HUDEP-2 (cell line): Measurements from ENCODE around the gene KRTAP12-4.
A peak's percentile ranks its signal among the peaks of the same experiment; 100 is the strongest.
"Not testable (repeated sequence)": the region's sequence is repeated elsewhere in the genome, so short reads cannot be mapped to it uniquely, and the experiment has no call there.

Experiments
- DNase-seq, 76 experiments: peaks; one replicate each; lab custom pipeline; 2025; ENCODE audit not compliant: unreplicated experiment in 76 of 76; lab: John Stamatoyannopoulos, UW

KRTAP12-4 gene

DNA sequence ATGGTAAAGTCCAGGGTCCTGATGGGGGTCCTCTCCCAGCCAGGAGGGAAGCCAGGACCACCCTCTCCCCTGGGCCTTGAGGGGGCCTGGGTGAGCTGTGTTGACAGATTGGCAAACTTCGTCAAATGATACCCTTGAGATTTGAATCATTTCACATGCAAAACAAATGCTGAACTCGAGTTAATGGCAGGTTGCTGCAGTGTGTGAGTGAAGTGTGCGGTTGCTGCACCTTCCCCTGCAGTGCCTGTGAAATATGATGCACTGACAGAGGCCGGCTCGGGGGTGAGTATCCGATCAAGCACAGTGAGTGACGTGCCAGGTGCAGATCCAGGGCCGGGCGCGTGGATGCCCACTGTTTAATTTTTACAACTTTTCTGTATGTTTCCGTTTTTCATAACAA is 33.2 kb upstream of the KRTAP12-4 start:
- no peak for DNase-seq

DNA sequence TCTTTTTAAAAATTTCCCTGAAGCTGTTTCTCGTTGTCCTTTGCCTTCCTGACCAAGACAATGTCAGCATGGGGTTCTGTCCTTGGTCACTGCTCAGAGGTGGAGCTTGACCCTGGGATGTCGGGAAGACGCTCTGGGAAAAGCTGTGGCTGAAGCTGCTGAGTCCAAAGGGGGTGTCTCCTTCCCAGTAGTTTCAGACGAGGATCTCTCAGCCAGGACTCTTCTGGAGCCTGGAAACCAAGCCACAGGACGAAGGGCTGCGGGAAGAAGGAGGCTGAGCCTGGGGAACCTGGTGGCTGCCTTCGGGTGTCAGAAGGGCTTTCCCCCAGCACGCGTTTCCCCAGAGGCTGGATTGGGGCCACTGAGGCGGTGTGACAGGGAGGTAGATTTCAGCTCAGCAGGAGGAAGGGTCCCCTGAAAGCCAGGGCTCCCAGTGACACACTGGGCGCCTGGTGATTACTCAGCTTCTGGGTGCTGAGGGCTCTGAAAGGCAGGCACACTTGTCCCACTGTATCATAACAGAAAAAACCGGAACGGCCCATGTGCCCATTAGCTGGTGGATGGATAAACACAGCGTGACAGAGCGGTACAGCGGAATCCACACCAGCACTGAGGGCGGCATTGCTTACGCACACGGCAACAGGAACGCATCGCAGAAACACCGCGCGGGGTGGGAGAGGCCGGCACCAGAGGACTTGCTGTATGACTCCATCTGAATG is 32.5 kb upstream of the KRTAP12-4 start:
- DNase-seq: no peak

DNA sequence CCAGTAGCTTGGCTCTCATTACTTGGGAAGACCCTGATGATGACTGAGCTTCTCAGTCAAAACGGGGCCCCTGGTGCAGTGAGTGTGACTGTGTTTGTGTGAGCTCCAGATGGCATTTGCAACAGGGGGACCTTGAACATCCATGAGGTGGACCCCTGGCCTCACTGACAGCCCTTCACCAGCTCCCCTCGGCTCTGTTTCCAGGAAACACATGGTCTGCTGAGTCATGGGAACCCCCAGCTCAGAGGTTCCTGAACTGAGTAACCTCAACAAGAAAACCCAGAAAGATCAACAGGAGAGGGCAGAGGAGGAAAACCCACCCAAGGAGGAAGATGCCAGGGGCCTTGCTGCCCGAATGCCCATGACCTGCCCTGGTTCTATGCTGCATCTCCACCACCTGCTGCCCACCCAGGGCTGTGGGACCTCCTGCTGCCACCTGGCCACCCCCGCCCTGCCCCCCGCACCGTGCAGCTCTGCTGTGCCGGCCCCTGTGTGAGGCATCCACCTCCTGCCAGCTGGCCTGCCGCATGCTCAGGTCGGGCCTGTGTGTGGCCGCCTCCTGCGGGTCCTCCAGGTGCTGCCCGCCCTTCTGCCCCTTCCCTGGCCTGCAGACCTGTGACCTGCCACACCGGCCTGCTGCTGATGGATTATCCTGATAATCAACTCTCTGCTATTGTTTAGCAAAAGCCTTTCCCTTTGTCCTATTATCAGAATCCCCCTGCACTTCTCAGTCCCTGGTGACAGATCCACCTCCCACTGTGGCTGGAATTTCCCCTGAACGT is 31.7 kb upstream of the KRTAP12-4 start:
- no peak for DNase-seq

DNA sequence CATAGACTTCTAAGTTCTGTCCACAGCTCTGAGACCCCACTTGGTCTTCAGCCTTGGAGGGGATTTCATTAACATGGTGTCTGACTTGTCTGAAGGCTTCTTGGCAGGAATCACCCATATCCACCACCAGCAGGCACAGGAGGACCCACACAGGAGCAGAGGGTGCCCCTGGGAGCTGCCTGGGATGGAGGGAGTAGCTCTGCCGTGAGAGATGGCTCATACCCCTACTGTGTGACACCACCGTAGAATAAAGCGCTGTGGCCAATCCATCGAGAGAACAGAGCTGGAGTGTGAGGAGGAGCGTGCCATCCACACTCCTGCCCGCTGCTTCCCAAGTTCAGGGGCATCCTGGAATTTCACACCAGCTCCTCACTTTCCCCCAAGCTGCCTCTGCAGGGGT is 30.6 kb upstream of the KRTAP12-4 start:
- peak in 1 of 76 experiments; percentile 8 for DNase-seq

DNA sequence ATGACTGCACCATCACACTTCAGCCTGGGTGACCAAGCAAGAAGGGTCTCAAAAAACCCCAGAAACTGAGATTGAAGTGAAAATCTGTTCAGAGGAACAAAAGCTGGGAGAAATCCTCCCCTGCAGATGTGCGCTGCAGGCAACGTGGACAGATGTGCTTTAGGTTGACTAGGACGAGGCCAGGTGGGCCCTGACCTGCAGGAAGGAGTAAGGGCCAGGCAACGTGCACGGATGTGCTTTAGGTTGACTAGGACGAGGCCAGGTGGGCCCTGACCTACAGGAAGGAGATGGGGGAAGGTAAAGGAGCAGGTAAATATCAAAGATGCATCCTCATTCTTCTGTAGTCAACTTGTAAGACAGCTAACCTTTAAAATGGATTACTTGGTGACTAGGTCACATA is 30.0 kb upstream of the KRTAP12-4 start:
- no peak for DNase-seq

DNA sequence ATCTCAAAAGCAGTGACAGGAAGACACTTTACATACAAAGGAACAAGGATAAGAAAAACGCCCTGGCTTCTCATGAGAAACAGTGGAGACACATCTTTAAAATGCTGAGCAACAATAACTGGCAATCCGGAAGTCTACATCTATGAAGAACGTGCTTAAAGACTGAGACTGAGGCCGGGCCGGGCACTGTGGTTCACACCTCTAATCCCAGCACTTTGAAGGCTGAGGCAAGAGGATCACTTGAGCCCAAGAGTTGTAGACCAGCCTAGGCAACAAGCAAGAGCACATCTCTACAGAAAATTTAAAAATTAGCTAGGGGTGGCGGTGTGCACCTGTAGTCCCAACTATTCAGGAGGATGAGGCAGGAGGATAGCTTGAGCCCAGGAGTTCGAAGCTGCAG is 29.6 kb upstream of the KRTAP12-4 start:
- DNase-seq: no peak

DNA sequence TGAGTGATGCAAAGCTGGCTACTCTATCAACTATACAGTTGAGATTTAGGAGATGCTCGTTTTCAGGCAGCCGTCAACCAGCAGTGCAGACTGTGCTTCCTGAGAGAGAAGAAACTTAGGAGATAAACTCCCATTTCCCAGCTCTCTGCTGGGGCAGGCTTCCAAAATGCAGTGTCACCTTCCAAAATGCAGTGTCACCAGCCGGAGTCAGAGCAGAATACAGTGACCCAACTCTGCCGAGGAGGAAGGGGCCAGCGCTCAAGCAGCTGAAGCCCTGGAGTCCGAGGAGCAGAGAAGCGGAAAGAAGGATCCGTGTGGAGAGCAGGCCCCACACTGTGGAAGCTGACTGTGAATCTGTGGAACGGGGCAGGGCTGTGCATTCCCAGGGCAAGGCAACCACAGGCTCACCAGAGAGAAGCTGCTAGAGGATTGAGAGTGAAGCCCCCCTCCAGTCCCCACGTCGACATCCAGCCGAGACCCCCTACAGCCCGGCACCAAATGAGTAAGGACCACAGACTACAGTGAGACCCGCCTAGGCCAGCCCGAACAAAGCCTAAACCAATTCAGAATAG is 28.2 kb upstream of the KRTAP12-4 start:
- no peak for DNase-seq

DNA sequence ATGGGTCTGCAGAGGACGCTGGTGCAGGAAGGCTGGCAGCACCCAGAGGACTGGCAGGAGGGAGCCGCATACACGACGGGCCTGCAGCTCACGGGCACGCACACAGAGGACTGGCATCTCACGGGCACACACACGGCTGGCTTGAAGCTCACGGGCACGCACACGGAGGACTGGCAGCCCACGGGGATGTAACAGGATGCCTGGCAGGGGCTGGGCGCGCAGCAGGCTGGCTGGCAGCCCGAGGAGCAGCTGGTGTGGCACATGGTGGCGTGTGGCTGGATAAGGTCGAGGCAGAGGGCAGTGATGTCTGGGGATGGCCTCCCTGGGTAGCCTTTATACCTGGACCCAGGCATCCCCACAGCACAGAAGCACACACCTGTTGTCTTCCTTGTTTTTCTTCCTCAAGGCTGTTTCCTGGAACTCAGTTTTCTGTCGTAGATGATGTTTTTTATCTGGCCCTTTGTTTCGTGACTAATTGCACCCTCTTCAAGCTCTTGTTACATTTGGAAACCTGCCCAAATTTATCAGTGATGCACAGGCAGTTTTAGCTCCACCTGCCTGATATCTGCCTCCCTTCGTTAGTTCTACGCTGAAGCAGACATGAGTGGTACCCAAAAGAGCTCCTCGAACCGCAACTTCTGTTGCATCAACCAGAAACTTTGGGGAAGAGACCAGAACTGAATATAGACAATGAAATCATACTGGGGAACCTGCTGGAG is 27.6 kb upstream of the KRTAP12-4 start, which contains the start of gene KRTAP12-1:
TSS of gene KRTAP12-1 (minus strand) at position 303 of the 719 bp plus-strand sequence. CDS start at position 263, 40 bp downstream.
- peak in 7 of 76 experiments; percentile 5 to 31 (median 6) for DNase-seq

DNA sequence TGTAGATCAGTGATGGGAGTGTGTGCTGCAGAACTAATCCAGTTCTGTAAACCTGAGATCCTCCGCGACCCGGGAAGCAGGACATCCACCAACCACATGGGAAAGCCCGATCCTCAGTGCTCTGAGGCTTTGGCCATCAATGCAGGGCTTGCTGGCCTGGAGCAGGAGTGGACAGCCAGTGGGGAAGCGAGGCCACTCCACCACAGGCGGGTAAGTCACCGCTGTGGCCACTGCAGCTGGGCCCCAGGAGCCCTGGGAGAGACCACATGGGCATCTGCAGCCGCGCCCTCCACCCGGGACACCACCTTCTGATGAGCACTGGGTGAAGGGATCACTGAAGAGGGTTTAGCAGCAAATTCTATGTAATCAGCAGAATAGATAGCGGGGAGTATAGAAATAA is 26.7 kb upstream of the KRTAP12-4 start:
- DNase-seq: no peak

DNA sequence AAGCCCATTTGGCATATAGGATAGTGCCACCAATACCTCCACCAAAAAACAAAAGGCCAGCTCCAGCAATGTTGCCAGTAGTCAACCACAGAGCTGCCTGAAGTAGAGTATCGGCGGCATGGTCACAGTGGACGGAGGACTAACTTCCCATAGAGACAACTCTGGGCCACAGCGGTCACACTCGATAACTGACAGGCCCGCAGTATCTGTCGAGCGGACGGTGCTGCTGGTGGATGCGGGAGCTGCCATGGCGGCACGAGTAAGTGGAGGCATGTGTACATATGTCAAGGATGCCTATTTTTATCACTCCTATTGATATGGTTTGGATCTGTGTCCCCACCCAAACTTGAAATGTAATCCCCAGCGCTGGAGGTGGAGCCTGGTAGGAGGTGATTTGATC is 23.4 kb upstream of the KRTAP12-4 start:
- DNase-seq: no peak

DNA sequence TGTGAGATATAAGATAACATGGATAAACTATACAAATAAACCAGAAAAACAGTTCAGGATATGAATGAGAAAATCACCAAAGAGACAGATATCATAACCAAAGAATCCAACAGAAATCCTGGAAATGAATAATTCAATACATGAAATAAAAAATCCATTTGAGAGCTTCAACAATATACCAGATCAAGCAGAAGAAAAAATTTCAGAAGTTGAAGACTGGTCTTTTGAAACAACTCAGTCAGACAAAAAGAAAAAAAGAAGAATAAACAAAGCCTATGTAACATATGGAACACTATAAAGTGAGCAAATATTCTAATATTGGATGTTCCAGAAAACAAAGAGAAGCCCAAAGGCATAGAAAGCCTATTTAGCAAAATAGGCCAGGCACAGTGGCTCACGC is 17.5 kb upstream of the KRTAP12-4 start:
- DNase-seq: no peak

DNA sequence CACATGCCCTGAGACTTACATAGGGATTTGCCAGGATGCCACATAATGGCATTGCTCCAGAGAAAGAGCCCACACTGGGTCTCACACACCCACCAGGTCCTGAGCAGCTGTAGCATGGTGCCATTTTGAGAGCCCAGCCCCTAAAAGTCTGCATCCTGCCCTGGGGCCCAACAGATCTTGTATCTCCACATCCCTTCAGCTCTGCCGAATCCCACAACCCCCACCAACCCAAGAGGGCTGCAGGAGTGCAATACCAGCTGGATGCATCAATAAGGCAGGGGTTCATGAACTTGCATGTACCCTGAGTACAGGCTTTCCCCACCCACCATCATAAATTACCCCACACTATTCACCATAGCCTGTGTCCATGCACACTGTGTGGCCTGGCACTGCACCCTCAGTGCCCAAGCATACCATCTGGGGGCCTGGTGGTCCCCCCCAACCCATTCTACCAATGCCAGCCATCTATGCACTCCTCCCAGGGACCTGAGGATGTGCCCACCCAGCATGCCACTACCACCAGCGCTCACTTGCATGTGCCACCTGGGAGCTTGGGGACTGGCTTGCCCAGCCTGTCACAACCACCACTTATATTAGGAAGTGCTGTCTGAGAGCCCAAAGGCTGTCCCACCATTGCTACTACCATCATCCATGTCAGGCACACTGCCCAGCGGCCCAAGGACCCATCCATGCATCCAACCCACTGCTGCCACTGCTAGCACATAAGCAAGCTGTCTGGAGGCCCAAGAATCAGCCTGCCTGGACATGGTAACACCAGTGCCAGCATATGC is 16.4 kb upstream of the KRTAP12-4 start:
- DNase-seq: no peak

DNA sequence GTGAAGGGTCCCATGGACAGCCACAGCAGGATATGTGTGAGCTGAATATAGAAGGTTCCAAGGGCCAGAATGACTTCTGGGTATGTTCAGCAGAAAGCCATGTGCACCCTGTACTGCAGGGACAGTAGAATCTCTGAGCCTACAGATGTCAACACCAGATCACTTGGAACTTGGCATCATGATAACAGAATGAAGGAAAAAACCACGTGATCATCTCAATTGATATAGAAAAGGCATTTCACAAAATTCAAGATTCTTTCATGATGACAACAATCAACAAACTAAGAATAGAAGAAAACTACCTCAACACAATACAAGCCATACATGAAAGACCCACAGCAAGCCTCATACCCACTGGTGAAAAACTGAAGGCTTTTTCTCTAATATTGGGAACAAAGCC is 13.2 kb upstream of the KRTAP12-4 start:
- no peak for DNase-seq

DNA sequence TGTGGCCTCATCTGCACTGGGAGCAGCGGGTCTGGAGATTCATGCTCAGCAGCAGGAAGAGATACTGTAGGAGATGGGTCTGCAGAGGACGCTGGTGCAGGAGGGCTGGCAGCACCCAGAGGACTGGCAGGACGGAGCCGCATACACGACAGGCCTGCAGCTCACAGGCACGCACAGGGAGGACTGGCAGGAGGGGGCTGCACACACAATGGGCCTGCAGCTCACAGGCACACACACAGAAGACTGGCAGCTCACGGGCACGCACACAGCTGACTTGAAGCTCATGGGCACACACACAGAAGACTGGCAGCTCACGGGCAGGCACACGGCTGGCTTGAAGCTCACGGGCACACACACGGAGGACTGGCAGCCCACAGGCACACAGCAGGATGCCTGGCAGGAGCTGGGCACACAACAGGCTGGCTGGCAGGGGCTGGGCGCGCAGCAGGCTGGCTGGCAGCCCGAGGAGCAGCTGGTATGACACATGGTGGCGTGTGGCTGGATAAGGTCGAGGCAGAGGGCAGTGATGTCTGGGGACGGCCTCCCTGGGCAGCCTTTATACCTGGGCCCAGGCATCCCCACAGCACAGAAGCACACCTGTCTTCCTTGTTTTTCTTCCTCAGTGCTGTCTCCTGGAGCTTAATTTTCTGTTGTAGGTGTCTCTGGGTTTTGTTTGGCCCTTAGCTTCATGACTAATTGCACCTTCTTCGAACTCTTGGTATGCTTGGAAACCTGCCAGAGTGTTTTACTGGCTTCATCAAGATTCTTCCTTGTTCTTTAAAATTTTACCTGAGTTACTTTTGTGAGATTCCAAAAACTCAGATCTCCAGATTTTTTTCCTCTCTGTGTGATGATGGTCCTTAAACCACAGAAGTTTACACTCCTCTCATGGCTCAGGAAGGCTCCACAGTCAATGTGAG is 12.2 kb upstream of the KRTAP12-4 start, which contains the start of gene KRTAP12-2:
TSS of gene KRTAP12-2 (minus strand) at position 527 of the 920 bp plus-strand sequence. CDS start at position 486, 41 bp downstream.
- no peak for DNase-seq

DNA sequence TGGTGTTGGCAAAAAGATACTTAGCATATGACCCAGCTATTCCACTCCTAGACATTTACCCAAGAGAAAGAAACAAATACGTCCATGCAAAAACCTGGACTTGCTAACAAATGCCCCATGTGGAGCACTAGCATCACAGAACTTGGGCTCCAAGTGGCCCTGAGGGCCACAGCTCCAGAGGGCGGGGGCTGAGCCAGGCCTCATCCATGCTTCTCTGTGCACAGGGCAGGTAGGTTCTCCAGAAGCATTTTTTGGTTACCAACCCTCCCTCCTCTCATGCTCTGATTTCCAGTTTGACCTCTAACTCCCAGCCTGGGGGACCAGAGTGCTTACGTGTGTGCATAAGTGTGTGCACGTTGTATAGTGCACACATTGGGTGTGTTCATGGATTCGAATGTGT is 10.2 kb upstream of the KRTAP12-4 start:
- DNase-seq: no peak

DNA sequence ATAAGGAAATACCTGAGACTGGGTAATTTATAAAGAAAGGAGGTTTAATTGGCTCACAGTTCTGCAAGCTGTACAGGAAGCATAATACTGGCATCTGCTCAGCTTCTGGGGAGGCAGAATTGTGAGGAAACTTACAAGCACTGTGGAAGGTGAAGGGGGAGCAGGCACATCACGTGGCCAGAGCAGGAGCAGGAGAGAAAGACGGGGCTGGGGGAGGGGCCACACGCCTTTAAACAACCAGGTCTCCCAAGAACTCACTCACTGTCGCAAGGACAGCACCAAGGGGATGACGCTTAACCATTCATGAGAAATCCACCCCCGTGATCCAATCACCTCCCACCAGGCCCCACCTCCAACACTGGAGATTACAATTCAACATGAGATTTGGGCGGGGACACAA is 7.1 kb upstream of the KRTAP12-4 start:
- DNase-seq: not testable (repeated sequence)

DNA sequence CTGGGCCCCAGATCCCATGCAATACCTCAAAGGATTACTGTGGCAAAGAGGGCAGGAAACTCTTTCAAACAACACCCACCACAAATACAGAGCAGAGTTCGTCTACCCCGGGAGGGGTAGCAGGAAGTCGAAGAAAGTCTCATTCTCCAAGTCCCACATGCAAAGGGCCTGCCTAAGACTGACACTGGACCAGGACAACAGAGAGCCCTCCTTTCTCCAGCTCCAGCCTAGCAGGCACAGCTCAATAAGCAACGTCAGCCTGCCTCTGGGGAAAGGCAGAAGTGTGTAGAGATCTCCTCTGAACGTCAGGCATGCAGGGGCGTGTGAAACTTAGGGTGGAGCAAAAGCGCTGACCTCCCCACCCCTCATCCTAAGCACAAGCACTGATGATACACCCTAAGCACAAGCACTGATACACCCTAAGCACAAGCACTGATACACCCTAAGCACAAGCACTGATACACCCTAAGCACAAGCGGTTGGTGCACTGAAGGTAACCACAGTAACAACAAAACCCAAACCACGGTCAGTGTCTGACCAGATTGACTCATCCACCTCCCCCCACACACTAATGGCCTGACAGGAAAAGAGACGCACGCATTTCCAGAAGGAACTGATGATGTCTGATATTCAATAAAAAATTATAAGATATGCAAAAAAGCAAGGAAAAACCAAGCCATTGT is 4.6 kb upstream of the KRTAP12-4 start:
- DNase-seq: no peak

DNA sequence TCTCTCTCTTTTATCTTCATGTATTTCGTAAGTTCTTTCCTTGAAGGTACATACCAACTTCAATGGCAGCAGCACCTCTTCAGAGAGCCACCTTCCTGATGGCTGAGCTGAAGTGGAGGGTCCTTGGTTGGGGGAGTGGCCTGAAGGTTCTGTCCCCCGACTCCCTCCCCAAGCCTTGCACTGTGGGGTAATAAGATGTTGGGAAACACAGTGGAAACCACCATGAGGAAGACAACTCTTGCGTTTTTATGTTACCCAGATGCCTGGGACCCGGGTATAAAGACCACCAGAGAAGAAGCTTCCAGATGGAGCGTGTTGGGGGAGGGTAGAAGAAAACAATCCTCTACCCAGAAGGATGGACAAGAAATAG is 4.1 kb upstream of the KRTAP12-4 start:
- DNase-seq: no peak
